Measurements from ENCODE around the gene MSI2. TPM values are rescaled to one million over a fixed set of nuclear protein-coding genes. Genes with fewer than 3 reads are reported as not detected.
A peak's percentile ranks its signal among the peaks of the same experiment; 100 is the strongest.

The MSI2 gene
- 17.9 and 18.2 TPM in 2 replicates for total RNA-seq (2014; rRNA removed; shearing (Covaris generic))
- 4.3 and 5.1 TPM in 2 replicates for polyA plus RNA-seq (2016; fragmentation: Nextera tagmentation; extraction: Ambion mirVana)

GRCh38 chr17:57255776-57256681, at the start of gene MSI2:
Gene MSI2 (plus strand): TSS chr17:57256523. CDS start chr17:57256743, 220 bp downstream.
- H3K9ac ChIP-seq: peak within 1 kb of the TSS; percentile 74
- peak within 1 kb of the TSS; percentile 86 for H3K4me3 ChIP-seq
- H2AFZ ChIP-seq: peak within 1 kb of the TSS; percentile 97
- no peaks in the 10 kb centered on the region for H3K27me3 ChIP-seq (replicated peaks; ENCODE audit: insufficient read depth)
- peaks cover 14% of the 10 kb centered on the region; the same call in 1 of the 2 replicates for H3K79me2 ChIP-seq (ENCODE audit: insufficient read depth)
- H3K4me2 ChIP-seq (ENCODE audit: unreplicated experiment): peak within 1 kb of the TSS; percentile 90
- DNase-seq: peak; percentile 92
- TF ChIP-seq EZH2phosphoT487 (IDR thresholded peaks at IDR 0.05; ENCODE audit: insufficient read depth, low read depth) (no peak), EZH2 (IDR thresholded peaks at IDR 0.05; ENCODE audit: insufficient read depth, poor library complexity, severe bottlenecking) (no peak)
- H4K20me1 ChIP-seq (ENCODE audit: insufficient read depth): no peaks in the 10 kb centered on the region
- 1% methylated on average over 33 to 74 of the region's 88 CpGs for WGBS, 2 experiments (ENCODE audit: low coverage in 1 of 2, low lambda C conversion rate in 2 of 2, missing lambda C conversion rate in 2 of 2)
- peak within 1 kb of the TSS; percentile 26 for H3K27ac ChIP-seq
- no peaks in the 10 kb centered on the region for H3K36me3 ChIP-seq (ENCODE audit: low read depth)
- in situ Hi-C loops (cut with MboI): no loop called here
- H3K4me1 ChIP-seq (ENCODE audit: insufficient read depth): no peaks in the 10 kb centered on the region
- no peaks in the 10 kb centered on the region for H3K9me3 ChIP-seq (ENCODE audit: low read depth)
- H3K9me2 ChIP-seq (ENCODE audit: insufficient read depth): no peaks in the 10 kb centered on the region
- peaks cover 4% of the 10 kb centered on the region; the same call in 1 of the 2 replicates for H3F3A ChIP-seq (ENCODE audit: insufficient read depth)

GRCh38 chr17:57206928-57207327, 49.4 kb upstream of the MSI2 start:
- WGBS, 2 experiments (ENCODE audit: low coverage in 1 of 2, low lambda C conversion rate in 2 of 2, missing lambda C conversion rate in 2 of 2): 20 to 32% methylated on average over 1 of the region's 1 CpG
- H3K27me3 ChIP-seq (replicated peaks; ENCODE audit: insufficient read depth): peaks cover 5% of the 10 kb centered on the region
- H3F3A ChIP-seq (ENCODE audit: insufficient read depth): 0 out of 2 replicates have a peak, but pooled peaks cover 4% of the 10 kb centered on the region
- H3K79me2 ChIP-seq (ENCODE audit: insufficient read depth): no peaks in the 10 kb centered on the region
- no peak overlapping the region for H3K4me2 ChIP-seq (ENCODE audit: unreplicated experiment)
- no peak overlapping the region for H2AFZ ChIP-seq
- in situ Hi-C loops (cut with MboI): no loop called here
- TF ChIP-seq EZH2phosphoT487 (IDR thresholded peaks at IDR 0.05; ENCODE audit: insufficient read depth, low read depth) (no peak), EZH2 (IDR thresholded peaks at IDR 0.05; ENCODE audit: insufficient read depth, poor library complexity, severe bottlenecking) (no peak)
- H3K27ac ChIP-seq: no peak overlapping the region
- no peaks in the 10 kb centered on the region for H3K9me3 ChIP-seq (ENCODE audit: low read depth)
- no peaks in the 10 kb centered on the region for H4K20me1 ChIP-seq (ENCODE audit: insufficient read depth)
- H3K4me1 ChIP-seq (ENCODE audit: insufficient read depth): peaks cover 13% of the 10 kb centered on the region
- no peak overlapping the region for H3K9ac ChIP-seq
- no peak for DNase-seq
- 0 out of 2 replicates have a peak, but pooled peaks cover 3% of the 10 kb centered on the region for H3K9me2 ChIP-seq (ENCODE audit: insufficient read depth)
- H3K36me3 ChIP-seq (ENCODE audit: low read depth): no peaks in the 10 kb centered on the region
- H3K4me3 ChIP-seq: no peak overlapping the region

- Histone ChIP-seq H3K27me3 (replicated peaks; ENCODE audit: insufficient read depth) (peaks cover 5% of the 10 kb centered on the region), H3K79me2 (ENCODE audit: insufficient read depth) (no peaks in the 10 kb centered on the region), H4K20me1 (ENCODE audit: insufficient read depth) (no peaks in the 10 kb centered on the region), H3K9me3 (ENCODE audit: low read depth) (no peaks in the 10 kb centered on the region), H3K9me2 (ENCODE audit: insufficient read depth) (0 out of 2 replicates have a peak, but pooled peaks cover 3% of the 10 kb centered on the region), H3K9ac (no peak overlapping the region), H3F3A (ENCODE audit: insufficient read depth) (0 out of 2 replicates have a peak, but pooled peaks cover 4% of the 10 kb centered on the region), H3K4me3 (no peak overlapping the region), H3K4me2 (ENCODE audit: unreplicated experiment) (no peak overlapping the region), H3K27ac (no peak overlapping the region), H2AFZ (no peak overlapping the region), H3K36me3 (ENCODE audit: low read depth) (no peaks in the 10 kb centered on the region), H3K4me1 (ENCODE audit: insufficient read depth) (peaks cover 13% of the 10 kb centered on the region)
- in situ Hi-C loops (cut with MboI): no loop called here
- no peak for DNase-seq
- TF ChIP-seq EZH2 (IDR thresholded peaks at IDR 0.05; ENCODE audit: insufficient read depth, poor library complexity, severe bottlenecking): no peak
- TF ChIP-seq EZH2phosphoT487 (IDR thresholded peaks at IDR 0.05; ENCODE audit: insufficient read depth, low read depth): no peak
- WGBS, 2 experiments (ENCODE audit: low coverage in 1 of 2, low lambda C conversion rate in 2 of 2, missing lambda C conversion rate in 2 of 2): 16 to 17% methylated on average over 2 of the region's 2 CpGs
Measured at GRCh38 chr17:57207396-57207795, 48.9 kb upstream of the MSI2 start.

- Histone ChIP-seq H3K27me3 (replicated peaks; ENCODE audit: insufficient read depth) (no peaks in the 10 kb centered on the region; the same call in 1 of the 2 replicates), H3K9ac (no peak overlapping the region), H3F3A (ENCODE audit: insufficient read depth) (0 out of 2 replicates have a peak, but pooled peaks cover 4% of the 10 kb centered on the region), H3K4me1 (ENCODE audit: insufficient read depth) (peaks cover 13% of the 10 kb centered on the region), H3K79me2 (ENCODE audit: insufficient read depth) (no peaks in the 10 kb centered on the region), H3K36me3 (ENCODE audit: low read depth) (no peaks in the 10 kb centered on the region), H3K9me3 (ENCODE audit: low read depth) (no peaks in the 10 kb centered on the region), H2AFZ (no peak overlapping the region), H3K4me2 (ENCODE audit: unreplicated experiment) (no peak overlapping the region), H4K20me1 (ENCODE audit: insufficient read depth) (no peaks in the 10 kb centered on the region), H3K4me3 (no peak overlapping the region), H3K9me2 (ENCODE audit: insufficient read depth) (0 out of 2 replicates have a peak, but pooled peaks cover 3% of the 10 kb centered on the region), H3K27ac (no peak overlapping the region)
- no peak for TF ChIP-seq EZH2 (IDR thresholded peaks at IDR 0.05; ENCODE audit: insufficient read depth, poor library complexity, severe bottlenecking)
- no peak for TF ChIP-seq EZH2phosphoT487 (IDR thresholded peaks at IDR 0.05; ENCODE audit: insufficient read depth, low read depth)
- peak; percentile 20 for DNase-seq
- in situ Hi-C loops (cut with MboI): no loop called here
Measured at GRCh38 chr17:57210224-57210553, 46.1 kb upstream of the MSI2 start.

All from GM23248 (cell line).